Measurements from ENCODE around the gene LCN15.
"Not testable (repeated sequence)": the region's sequence is repeated elsewhere in the genome, so short reads cannot be mapped to it uniquely, and the experiment has no call there.

Gene LCN15

GRCh38 chr9:136719195-136719880 lies 45.0 kb downstream of the LCN15 start:
- no peak for DNase-seq

GRCh38 chr9:136718345-136719194 lies 45.7 kb downstream of the LCN15 start:
- no peak for DNase-seq

GRCh38 chr9:136717399-136717798 lies 46.9 kb downstream of the LCN15 start:
- DNase-seq = no peak

GRCh38 chr9:136714893-136715274 lies 49.4 kb downstream of the LCN15 start:
- no peak for DNase-seq

- no peak for DNase-seq
These were observed 50.0 kb downstream of the LCN15 start for GRCh38 chr9:136714096-136714892.

GRCh38 chr9:136713550-136713949 lies 50.8 kb downstream of the LCN15 start:
- peak; percentile 11 for DNase-seq

- DNase-seq = no peak
These were observed 51.4 kb downstream of the LCN15 start for GRCh38 chr9:136712690-136713544.

- peak; percentile 60 for DNase-seq
These were observed 52.3 kb downstream of the LCN15 start, which contains the start of gene DIPK1B for GRCh38 chr9:136711751-136712689. Gene DIPK1B (plus strand): TSS chr9:136712572. CDS start chr9:136712666, 94 bp downstream.

- not testable (repeated sequence) for DNase-seq
These were observed 53.1 kb downstream of the LCN15 start for GRCh38 chr9:136711219-136711648.

GRCh38 chr9:136710543-136710942 lies 53.8 kb downstream of the LCN15 start:
- no peak for DNase-seq

All from NCI-H146 (cell line).